Testis (tissue), 3 donors: ENCODE measurements around the gene PHACTR3. TPM values are rescaled to one million over a fixed set of nuclear protein-coding genes. Genes with fewer than 3 reads are reported as not detected.

Experiments
- DNase-seq: peaks from one replicate; pipeline ENCODE4 v3.0.0-alpha.2; 2019
- H3K27ac ChIP-seq, 2 donors: fragments of 200-600 bp; sonication (generic); one replicate each; pipeline ENCODE4 v1.5.1; 2019
- H3K27me3 ChIP-seq: fragments of 200-600 bp; sonication (generic); one replicate; pipeline ENCODE4 v1.5.1; 2019
- H3K36me3 ChIP-seq: fragments of 200-600 bp; sonication (generic); one replicate; pipeline ENCODE4 v1.5.1; 2017; ENCODE audit warnings: low read depth; ENCODE audit errors: missing control alignments
- H3K4me1 ChIP-seq: fragments of 200-600 bp; sonication (generic); one replicate; pipeline ENCODE4 v1.5.1; 2019
- H3K4me3 ChIP-seq, 2 donors: fragments of 200-600 bp; sonication (generic); one replicate each; pipeline ENCODE4 v1.5.1; 2017 to 2019
- H3K9me3 ChIP-seq: fragments of 200-600 bp; sonication (generic); one replicate; pipeline ENCODE4 v1.5.1; 2017
- POLR2A ChIP-seq: fragments of 450-650 bp; IDR thresholded peaks from one replicate; pipeline ENCODE4 v1.6.1; 2017; ENCODE audit warnings: antibody characterized with exemption, mild to moderate bottlenecking, moderate library complexity
- WGBS, 2 donors: methylation state at CpG; one replicate each; pipeline ENCODE4 v1.1.5; 2018; 5-methylcytosine and 5-hydroxymethylcytosine counted together
- intact Hi-C: fragments of 100-400 bp; cut with DNase I; formaldehyde crosslinking; loops from one replicate; pipeline ENCODE4 v1.15.1; 2023; ENCODE audit warnings: low total_unique reads
- polyA plus RNA-seq: library from polyadenylated mRNA; stranded (reverse); fragments of 350-450 nt; fragmentation: Illumina TruSeq; extraction: RNeasy Lipid Tissue Mini Kit (QIAGEN cat#74804); gene quantifications from one replicate; pipeline ENCODE4 v1.2.3, GENCODE V29; 2014; ENCODE audit warnings: low read depth, low replicate concordance; ENCODE audit not compliant: insufficient read depth
- total RNA-seq, 2 donors: library from RNA; depleted of rRNA; stranded (reverse); fragments of >200 nt; gene quantifications; one replicate each; pipeline ENCODE4 v1.2.3, GENCODE V29; 2016
- TF ChIP-seq, protein P1 (sequence below), 3 experiments: fragments of 450-650 bp in 2 of 3; fragments of 200-600 bp in 1 of 3; sonication (generic) in 1 of 3; IDR thresholded peaks; one replicate each; pipeline ENCODE4 v1.5.1; 2016 to 2019; ENCODE audit warnings: antibody characterized with exemption in 3 of 3, mild to moderate bottlenecking in 2 of 3, moderate library complexity in 1 of 3

The PHACTR3 gene
- total and polyA plus RNA-seq, 3 donors from 2014 or later = 0.94 to 1.2 (median 1.1) TPM

DNA sequence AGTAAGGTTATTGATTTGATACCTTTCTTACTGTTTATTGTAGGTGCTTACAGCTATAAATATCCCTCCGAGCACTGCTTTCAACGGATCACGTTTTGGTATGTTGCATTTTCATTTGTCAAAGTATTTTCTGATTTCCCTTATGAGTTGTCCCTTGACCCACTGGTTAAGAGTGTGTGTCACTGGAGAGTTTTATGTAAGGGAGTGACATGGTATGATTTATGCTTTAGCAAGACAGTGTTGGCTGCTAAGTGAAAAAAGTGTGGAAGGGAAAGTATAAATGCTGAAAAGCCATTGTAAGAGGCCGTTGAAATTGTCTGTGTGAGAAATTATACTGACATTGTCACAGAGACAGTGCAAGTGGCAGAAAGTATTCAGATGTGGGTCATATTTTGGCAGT is 257.1 kb downstream of the PHACTR3 start:
- DNase-seq = no peak
- Histone ChIP-seq H3K9me3 (no peaks in the 10 kb centered on the region), H3K36me3 (no peaks in the 10 kb centered on the region), H3K27ac (no peak overlapping the region), H3K4me1 (no peaks in the 10 kb centered on the region), H3K4me3 (no peak overlapping the region), H3K27me3 (no peaks in the 10 kb centered on the region)
- TF ChIP-seq, protein P1, sequence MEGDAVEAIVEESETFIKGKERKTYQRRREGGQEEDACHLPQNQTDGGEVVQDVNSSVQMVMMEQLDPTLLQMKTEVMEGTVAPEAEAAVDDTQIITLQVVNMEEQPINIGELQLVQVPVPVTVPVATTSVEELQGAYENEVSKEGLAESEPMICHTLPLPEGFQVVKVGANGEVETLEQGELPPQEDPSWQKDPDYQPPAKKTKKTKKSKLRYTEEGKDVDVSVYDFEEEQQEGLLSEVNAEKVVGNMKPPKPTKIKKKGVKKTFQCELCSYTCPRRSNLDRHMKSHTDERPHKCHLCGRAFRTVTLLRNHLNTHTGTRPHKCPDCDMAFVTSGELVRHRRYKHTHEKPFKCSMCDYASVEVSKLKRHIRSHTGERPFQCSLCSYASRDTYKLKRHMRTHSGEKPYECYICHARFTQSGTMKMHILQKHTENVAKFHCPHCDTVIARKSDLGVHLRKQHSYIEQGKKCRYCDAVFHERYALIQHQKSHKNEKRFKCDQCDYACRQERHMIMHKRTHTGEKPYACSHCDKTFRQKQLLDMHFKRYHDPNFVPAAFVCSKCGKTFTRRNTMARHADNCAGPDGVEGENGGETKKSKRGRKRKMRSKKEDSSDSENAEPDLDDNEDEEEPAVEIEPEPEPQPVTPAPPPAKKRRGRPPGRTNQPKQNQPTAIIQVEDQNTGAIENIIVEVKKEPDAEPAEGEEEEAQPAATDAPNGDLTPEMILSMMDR (IDR thresholded peaks at IDR 0.05) = no peak
- TF ChIP-seq POLR2A = no peak
- intact Hi-C loops = no loop called here
- WGBS, 2 donors = 75 to 87% methylated on average over 4 of the region's 4 CpGs

DNA sequence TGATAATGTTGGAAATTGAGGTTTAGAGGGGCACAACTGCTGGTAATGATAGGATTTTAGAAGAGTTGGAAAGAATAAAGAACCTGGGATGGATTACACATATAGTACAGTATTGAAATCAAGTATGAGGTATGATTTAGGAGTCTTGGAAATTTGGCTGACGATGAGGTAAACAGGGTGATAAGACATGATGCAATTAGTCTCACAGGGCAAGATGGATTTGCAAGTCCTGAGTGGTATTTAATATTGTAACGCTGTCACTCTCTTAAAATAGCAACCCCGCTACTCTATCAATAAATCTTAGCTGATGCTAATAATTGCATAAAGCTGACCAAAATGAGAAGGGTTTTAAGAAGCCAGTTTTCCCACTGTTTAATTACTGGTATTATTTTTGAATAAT is 258.7 kb downstream of the PHACTR3 start:
- H3K9me3 ChIP-seq = no peaks in the 10 kb centered on the region
- H3K27ac ChIP-seq = no peak overlapping the region
- no peaks in the 10 kb centered on the region for H3K36me3 ChIP-seq
- H3K4me3 ChIP-seq = no peak overlapping the region
- H3K4me1 ChIP-seq = no peaks in the 10 kb centered on the region
- intact Hi-C loops = no loop called here
- TF ChIP-seq POLR2A = no peak
- TF ChIP-seq, protein P1 (IDR thresholded peaks at IDR 0.05) = no peak
- 91 to 96% methylated on average over 3 of the region's 3 CpGs for WGBS, 2 donors
- H3K27me3 ChIP-seq = no peaks in the 10 kb centered on the region
- DNase-seq = no peak

DNA sequence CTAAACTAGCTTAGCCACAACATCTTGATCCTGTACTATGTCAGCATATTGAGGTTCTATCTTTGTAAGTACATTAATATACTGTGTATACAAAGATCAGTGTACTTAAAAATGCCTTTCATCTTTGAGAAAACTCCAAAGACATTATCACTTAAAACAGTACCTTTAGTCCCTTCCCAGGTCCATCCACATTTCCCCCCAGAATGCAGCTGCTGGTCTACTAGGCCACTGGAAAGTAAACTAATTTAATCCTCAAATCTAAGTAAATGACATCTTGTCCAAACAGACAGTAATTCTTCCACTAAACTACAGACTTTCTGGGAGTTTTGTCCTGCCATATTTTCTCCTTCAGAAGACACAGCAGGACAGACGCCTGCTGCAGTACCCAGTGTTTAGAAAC is 260.4 kb downstream of the PHACTR3 start:
- intact Hi-C loops = no loop called here
- no peaks in the 10 kb centered on the region for H3K9me3 ChIP-seq
- H3K4me3 ChIP-seq = no peak overlapping the region
- H3K27me3 ChIP-seq = no peaks in the 10 kb centered on the region
- no peaks in the 10 kb centered on the region for H3K36me3 ChIP-seq
- no peak for DNase-seq
- H3K27ac ChIP-seq = no peak overlapping the region
- WGBS, 2 donors = 86 to 95% methylated on average over 1 of the region's 1 CpG
- TF ChIP-seq POLR2A = no peak
- TF ChIP-seq, protein P1 (IDR thresholded peaks at IDR 0.05) = no peak
- H3K4me1 ChIP-seq = no peaks in the 10 kb centered on the region

DNA sequence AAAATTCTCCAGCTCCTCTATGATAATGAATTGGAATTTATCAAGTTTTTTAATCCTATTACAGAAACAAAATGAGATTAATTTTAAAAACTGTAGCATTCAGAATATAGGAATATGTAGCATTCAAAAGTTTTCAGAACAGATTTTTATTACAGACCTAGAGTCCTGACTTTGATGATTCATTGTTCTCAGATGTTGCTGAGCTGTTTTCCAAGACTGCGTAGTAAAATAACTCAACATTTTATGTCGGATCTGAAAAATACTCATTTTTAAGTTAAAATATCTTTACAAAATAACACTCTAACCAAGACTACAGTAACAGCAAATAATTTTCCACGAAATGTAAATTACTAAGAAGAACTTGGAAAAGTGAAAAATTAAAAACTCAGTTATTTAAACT is 262.0 kb downstream of the PHACTR3 start:
- Histone ChIP-seq H3K4me3 (no peak overlapping the region), H3K4me1 (no peaks in the 10 kb centered on the region), H3K36me3 (no peaks in the 10 kb centered on the region), H3K27me3 (no peaks in the 10 kb centered on the region), H3K9me3 (no peaks in the 10 kb centered on the region), H3K27ac (no peak overlapping the region)
- 88 to 89% methylated on average over 3 of the region's 3 CpGs for WGBS, 2 donors
- no peak for TF ChIP-seq POLR2A
- TF ChIP-seq, protein P1 (IDR thresholded peaks at IDR 0.05) = no peak
- no peak for DNase-seq
- intact Hi-C loops = no loop called here

DNA sequence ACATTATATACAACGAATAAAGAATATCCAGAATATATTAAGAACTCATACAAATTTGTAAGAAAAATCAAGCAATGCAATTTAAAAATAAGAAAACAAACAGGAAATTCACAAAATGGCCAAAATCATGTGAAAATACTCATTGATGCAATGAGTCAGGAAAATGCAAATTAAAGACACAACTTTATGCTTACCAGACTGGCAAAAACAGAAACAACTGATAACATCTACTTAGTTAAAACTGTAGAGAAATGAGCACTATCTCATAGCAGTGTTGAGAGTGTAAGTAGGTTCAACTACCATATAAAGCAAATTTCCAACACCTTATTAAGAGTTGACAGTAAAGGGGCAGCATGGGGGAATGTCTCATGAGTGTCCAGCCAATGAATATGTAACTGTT is 266.8 kb downstream of the PHACTR3 start:
- H3K27ac ChIP-seq = no peak overlapping the region
- H3K9me3 ChIP-seq = no peaks in the 10 kb centered on the region
- TF ChIP-seq POLR2A = no peak
- TF ChIP-seq, protein P1 (IDR thresholded peaks at IDR 0.05) = no peak
- no peak overlapping the region for H3K4me3 ChIP-seq
- H3K36me3 ChIP-seq = no peaks in the 10 kb centered on the region
- WGBS, 2 donors = 80 to 97% methylated on average over 1 of the region's 1 CpG
- DNase-seq = no peak
- intact Hi-C loops = no loop called here
- H3K4me1 ChIP-seq = no peaks in the 10 kb centered on the region
- no peaks in the 10 kb centered on the region for H3K27me3 ChIP-seq
